Neural crest cell (in vitro differentiated cells): ENCODE measurements around the gene DNTTIP2. TPM values are rescaled to one million over a fixed set of nuclear protein-coding genes. Genes with fewer than 3 reads are reported as not detected.
A peak's percentile ranks its signal among the peaks of the same experiment; 100 is the strongest.

Experiments used
- DNase-seq: peaks from one replicate; pipeline ENCODE4 v3.0.0; 2021; ENCODE audit warnings: low read depth, mixed read lengths, low spot score
- H3K27ac Mint-ChIP-seq: one replicate; pipeline ENCODE4 v1.8.0; 2021; ENCODE audit warnings: mild to moderate bottlenecking, mixed read lengths; ENCODE audit not compliant: unreplicated experiment
- H3K27me3 Mint-ChIP-seq: 2 replicates; pipeline ENCODE4 v1.8.0; 2021; ENCODE audit warnings: low read depth, mild to moderate bottlenecking, mixed read lengths
- H3K36me3 Mint-ChIP-seq: 2 replicates; pipeline ENCODE4 v1.8.0; 2021; ENCODE audit warnings: low read depth, mild to moderate bottlenecking, mixed read lengths
- H3K4me1 Mint-ChIP-seq: 2 replicates; pipeline ENCODE4 v1.8.0; 2021; ENCODE audit warnings: mixed read lengths
- H3K4me3 Mint-ChIP-seq: one replicate; pipeline ENCODE4 v1.8.0; 2021; ENCODE audit warnings: mild to moderate bottlenecking, mixed read lengths
- H3K9me3 Mint-ChIP-seq: 2 replicates; pipeline ENCODE4 v1.8.0; 2021; ENCODE audit warnings: mixed read lengths
- total RNA-seq: library from RNA; stranded (reverse); gene quantifications from 2 replicates; pipeline ENCODE4 v1.2.1, GENCODE V29; 2021
- TF ChIP-seq, protein P1 (sequence below): fragments of 200-600 bp; sonication (generic); conservative IDR thresholded peaks from 2 replicates; pipeline ENCODE4 v1.5.0; 2021; ENCODE audit warnings: antibody characterized with exemption, mild to moderate bottlenecking

Gene DNTTIP2
- total RNA-seq, 1 donor from 2014 or later: 65.0 TPM

DNA sequence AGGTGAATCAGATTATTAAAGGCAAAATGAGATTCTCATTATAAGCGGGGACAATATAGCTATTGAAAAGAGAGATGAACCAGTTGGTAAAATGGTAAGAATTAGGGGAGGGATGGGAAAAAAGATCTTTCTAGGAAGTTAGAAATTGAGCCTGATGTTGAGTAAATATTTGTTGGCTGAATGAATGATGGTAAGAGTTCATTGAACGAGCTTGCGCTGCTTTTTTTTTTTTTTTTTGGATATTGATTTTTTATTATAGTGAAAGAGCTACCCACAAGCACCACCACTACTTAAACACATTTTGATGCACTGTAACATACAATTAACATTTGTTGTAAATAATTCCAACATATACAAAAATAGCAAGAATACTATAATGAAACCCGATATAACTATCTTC, 31.3 kb upstream of the DNTTIP2 start:
- peaks cover 21% of the 10 kb centered on the region for H3K4me1 Mint-ChIP-seq
- TF ChIP-seq, protein P1, sequence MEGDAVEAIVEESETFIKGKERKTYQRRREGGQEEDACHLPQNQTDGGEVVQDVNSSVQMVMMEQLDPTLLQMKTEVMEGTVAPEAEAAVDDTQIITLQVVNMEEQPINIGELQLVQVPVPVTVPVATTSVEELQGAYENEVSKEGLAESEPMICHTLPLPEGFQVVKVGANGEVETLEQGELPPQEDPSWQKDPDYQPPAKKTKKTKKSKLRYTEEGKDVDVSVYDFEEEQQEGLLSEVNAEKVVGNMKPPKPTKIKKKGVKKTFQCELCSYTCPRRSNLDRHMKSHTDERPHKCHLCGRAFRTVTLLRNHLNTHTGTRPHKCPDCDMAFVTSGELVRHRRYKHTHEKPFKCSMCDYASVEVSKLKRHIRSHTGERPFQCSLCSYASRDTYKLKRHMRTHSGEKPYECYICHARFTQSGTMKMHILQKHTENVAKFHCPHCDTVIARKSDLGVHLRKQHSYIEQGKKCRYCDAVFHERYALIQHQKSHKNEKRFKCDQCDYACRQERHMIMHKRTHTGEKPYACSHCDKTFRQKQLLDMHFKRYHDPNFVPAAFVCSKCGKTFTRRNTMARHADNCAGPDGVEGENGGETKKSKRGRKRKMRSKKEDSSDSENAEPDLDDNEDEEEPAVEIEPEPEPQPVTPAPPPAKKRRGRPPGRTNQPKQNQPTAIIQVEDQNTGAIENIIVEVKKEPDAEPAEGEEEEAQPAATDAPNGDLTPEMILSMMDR: no peak
- no peak overlapping the region for H3K27ac Mint-ChIP-seq
- peaks cover 2% of the 10 kb centered on the region for H3K36me3 Mint-ChIP-seq
- H3K4me3 Mint-ChIP-seq: peak overlapping the region; percentile 81
- peaks cover 42% of the 10 kb centered on the region for H3K27me3 Mint-ChIP-seq
- no peak for DNase-seq
- no peaks in the 10 kb centered on the region for H3K9me3 Mint-ChIP-seq

DNA sequence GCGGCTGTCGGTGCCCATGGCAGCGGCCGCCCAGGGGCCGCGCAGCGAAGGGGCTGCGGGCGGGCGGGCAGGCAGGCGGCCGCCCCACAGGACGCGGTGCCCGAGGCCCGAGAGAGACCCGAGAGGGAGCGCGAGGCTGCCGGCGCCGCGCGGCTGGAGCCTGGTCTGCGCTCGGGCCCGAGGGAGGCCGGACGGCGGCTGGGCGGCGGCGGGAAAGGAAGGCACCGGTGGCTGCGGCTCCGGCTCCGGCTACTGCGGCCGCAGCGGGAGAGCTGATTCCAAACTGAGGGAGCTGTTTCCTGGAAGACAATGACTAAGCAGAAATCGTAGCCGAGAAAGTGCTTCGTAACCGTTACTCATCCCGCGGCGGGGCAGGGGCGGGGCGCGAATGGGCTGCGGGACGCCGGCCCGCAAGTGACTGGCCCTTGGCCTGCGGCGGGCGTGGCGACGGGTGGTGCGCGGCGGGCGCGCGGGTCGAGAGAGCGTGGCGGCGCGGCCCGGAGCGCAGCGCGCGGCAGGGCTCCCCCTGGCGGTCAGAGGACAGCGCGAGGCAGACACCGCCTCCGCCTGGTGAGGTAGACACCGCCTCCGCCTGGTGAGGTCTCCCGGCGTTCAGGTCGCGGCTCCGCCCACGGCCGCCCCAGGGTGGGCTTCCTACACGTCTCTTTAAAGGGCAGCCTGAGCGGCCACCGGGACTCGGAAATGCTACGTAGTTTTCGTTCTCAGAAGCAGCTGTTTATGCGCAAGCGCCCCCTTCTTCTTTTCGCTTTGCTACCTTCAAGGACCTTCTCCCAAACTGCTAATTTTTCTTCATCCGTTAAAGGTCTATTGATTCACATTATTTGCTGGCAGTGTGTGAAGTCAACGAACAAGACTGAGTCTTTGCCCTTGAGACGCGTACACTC, 30.4 kb upstream of the DNTTIP2 start, which contains the start of gene GCLM:
GCLM (minus strand) TSS at position 285 of the 905 bp plus-strand sequence; CDS start at position 18, 267 bp downstream.
- TF ChIP-seq, protein P1: peak; percentile 96
- Mint-ChIP-seq H3K9me3 (no peaks in the 10 kb centered on the region), H3K4me3 (peak within 1 kb of the TSS; percentile 89), H3K36me3 (peaks cover 2% of the 10 kb centered on the region), H3K27ac (peak within 1 kb of the TSS; percentile 2), H3K4me1 (peaks cover 21% of the 10 kb centered on the region), H3K27me3 (peaks cover 34% of the 10 kb centered on the region)
- peak; percentile 93 for DNase-seq

DNA sequence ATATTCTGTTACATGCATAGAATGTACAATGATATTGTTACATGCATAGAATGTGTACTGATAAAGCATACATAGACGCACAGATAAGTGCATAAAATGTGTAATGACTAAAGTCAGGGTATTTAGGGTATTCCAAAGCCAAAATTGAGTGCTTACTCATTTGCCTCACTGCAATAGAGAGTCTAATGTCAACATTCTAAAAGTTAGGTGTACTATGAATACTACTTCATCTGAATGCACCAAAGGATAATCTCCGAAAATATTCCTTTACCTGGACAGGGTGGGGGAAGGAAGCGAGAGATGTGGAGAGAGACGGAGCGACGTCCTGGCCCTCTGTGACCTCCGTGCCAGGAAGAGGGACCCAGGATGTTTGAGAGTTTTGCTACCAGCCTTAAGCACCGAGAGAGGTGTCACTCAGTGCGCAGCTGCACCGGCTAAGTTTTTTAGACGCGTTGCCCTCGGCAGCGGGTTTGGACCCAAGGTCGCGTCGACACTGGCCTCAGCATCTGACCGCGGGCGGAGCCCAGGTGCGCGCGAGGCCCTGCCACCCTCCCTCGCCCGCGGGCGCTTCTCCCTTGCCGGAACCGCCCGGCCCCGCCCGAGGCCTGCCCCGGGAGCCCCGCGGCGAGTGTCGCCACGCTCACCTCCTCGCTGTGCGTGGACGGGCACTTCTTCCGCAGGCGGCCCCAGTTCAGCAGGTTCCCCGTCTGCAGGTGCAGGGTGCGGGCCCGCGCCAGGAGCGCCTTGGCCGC, 29.6 kb upstream of the DNTTIP2 start:
- Mint-ChIP-seq H3K9me3 (no peaks in the 10 kb centered on the region), H3K4me3 (peak overlapping the region; percentile 89), H3K4me1 (peaks cover 21% of the 10 kb centered on the region), H3K27me3 (peaks cover 26% of the 10 kb centered on the region), H3K36me3 (peaks cover 2% of the 10 kb centered on the region), H3K27ac (peak overlapping the region; percentile 2)
- TF ChIP-seq, protein P1: no peak
- DNase-seq: peak; percentile 9

DNA sequence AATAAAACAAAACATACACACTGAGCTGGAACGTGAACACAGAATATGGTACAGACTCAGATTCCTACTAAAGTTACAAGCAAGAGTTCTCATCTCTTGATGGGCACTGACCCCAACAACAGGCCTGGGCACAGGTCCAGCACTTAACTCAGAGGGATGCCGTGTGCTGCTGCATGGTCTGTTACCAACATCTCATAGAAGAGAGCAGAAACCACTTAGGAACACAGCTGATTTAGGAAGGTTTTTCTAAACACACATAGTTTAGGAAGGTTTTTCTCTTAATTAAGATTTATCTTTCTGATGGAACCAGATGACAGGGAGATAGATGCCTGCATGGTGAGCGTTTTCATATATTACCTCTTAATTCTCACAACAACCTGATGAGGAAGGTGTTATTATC, 28.7 kb upstream of the DNTTIP2 start:
- Mint-ChIP-seq H3K27me3 (peaks cover 17% of the 10 kb centered on the region), H3K36me3 (peaks cover 2% of the 10 kb centered on the region), H3K4me1 (peaks cover 21% of the 10 kb centered on the region), H3K4me3 (peak overlapping the region; percentile 90), H3K9me3 (no peaks in the 10 kb centered on the region), H3K27ac (no peak overlapping the region)
- no peak for DNase-seq
- TF ChIP-seq, protein P1: no peak

DNA sequence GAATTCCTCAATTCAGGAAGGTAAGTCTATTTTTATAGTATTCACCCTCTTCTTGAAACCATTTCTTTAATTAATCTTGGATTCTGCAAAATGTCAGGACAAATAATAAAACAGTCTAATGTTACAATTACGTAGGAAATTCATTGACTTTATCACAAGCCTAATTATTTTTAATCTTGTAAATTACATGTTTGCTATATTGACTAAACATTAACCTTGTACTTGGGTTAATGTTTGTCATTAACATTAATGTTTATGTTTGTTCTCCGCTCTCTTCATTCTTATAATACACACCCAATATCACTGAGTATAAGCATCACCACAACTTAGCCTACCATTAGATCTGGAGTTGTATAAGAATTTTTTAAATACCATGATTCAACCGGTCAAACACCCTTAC, 27.5 kb upstream of the DNTTIP2 start:
- H3K27ac Mint-ChIP-seq: no peak overlapping the region
- H3K4me1 Mint-ChIP-seq: peaks cover 21% of the 10 kb centered on the region
- H3K27me3 Mint-ChIP-seq: peaks cover 9% of the 10 kb centered on the region
- peaks cover 2% of the 10 kb centered on the region for H3K36me3 Mint-ChIP-seq
- no peak for DNase-seq
- H3K9me3 Mint-ChIP-seq: no peaks in the 10 kb centered on the region
- H3K4me3 Mint-ChIP-seq: peak overlapping the region; percentile 9
- TF ChIP-seq, protein P1: no peak
